Naive thymus-derived CD4-positive, alpha-beta T cell (primary cell): ENCODE data around the gene EMC8. TPM values are rescaled to one million over a fixed set of nuclear protein-coding genes. Genes with fewer than 3 reads are reported as not detected.

ENCODE experiments used
- ATAC-seq: fragments of 150-1000 bp; cut with Tn5 transposase; 2 replicates; pipeline ENCODE4 v1.10.0; 2021; ENCODE audit warnings: mild to moderate bottlenecking, moderate library complexity
- CTCF ChIA-PET: fragments of 350-600 bp; sonication (Branson Sonifier 250); formaldehyde crosslinking; loops from one replicate; lab custom pipeline; 2021; ENCODE audit warnings: antibody characterized with exemption; lab: Charles Lee
- POLR2A ChIA-PET: fragments of 350-600 bp; sonication (Branson Sonifier 250); formaldehyde crosslinking; loops from one replicate; lab custom pipeline; 2021; ENCODE audit warnings: antibody characterized with exemption, inconsistent platforms; lab: Charles Lee
- DNase-seq, 9 donors: peaks; one replicate each; pipeline versions ENCODE4 v3.0.0 to v3.0.0-alpha.2; 2020 to 2022; ENCODE audit warnings: mixed read lengths in 1 of 9
- H3K27ac ChIP-seq: one replicate; pipeline ENCODE4 v1.7.0; 2013; ENCODE audit warnings: mild to moderate bottlenecking, low read depth, low read length, moderate library complexity
- H3K27me3 ChIP-seq, 2 donors: one replicate each; pipeline ENCODE4 v1.7.0; 2013; ENCODE audit warnings: low read length in 2 of 2, mild to moderate bottlenecking in 2 of 2, moderate library complexity in 2 of 2; ENCODE audit not compliant: control insufficient read depth in 2 of 2, insufficient read depth in 2 of 2
- H3K36me3 ChIP-seq, 3 experiments: 1 replicate in 2 of 3; 2 replicates in 1 of 3; pipeline ENCODE4 v1.7.0; 2013; ENCODE audit warnings: low read length in 3 of 3, mild to moderate bottlenecking in 3 of 3, moderate library complexity in 1 of 3; ENCODE audit not compliant: insufficient read depth in 3 of 3, control insufficient read depth in 2 of 3
- H3K4me1 ChIP-seq, 2 donors: one replicate each; pipeline ENCODE4 v1.7.0; 2013; ENCODE audit warnings: low read length in 2 of 2, mild to moderate bottlenecking in 2 of 2, moderate library complexity in 1 of 2; ENCODE audit not compliant: control insufficient read depth in 2 of 2, insufficient read depth in 2 of 2
- H3K4me3 ChIP-seq: 2 replicates; pipeline ENCODE4 v1.7.0; 2013; ENCODE audit warnings: mild to moderate bottlenecking, low read length
- H3K9me3 ChIP-seq, 3 experiments: 1 replicate in 2 of 3; 2 replicates in 1 of 3; pipeline ENCODE4 v1.7.0; 2013; ENCODE audit warnings: low read length in 3 of 3; ENCODE audit not compliant: control insufficient read depth in 2 of 3
- H3K27ac Mint-ChIP-seq, 9 donors: one replicate each; pipeline ENCODE4 v1.8.0; 2020 to 2022; ENCODE audit warnings: mixed read lengths in 9 of 9, mild to moderate bottlenecking in 8 of 9, moderate library complexity in 5 of 9, inconsistent platforms in 2 of 9
- H3K27me3 Mint-ChIP-seq, 5 donors: one replicate each; pipeline ENCODE4 v1.8.0; 2021 to 2022; ENCODE audit warnings: mixed read lengths in 5 of 5, mild to moderate bottlenecking in 1 of 5
- H3K36me3 Mint-ChIP-seq, 5 donors: one replicate each; pipeline ENCODE4 v1.8.0; 2020 to 2022; ENCODE audit warnings: mixed read lengths in 5 of 5, mild to moderate bottlenecking in 3 of 5, inconsistent platforms in 1 of 5
- H3K4me1 Mint-ChIP-seq, 7 donors: one replicate each; pipeline ENCODE4 v1.8.0; 2020 to 2022; ENCODE audit warnings: mixed read lengths in 7 of 7, mild to moderate bottlenecking in 3 of 7, inconsistent platforms in 1 of 7
- H3K4me3 Mint-ChIP-seq, 10 donors: one replicate each; pipeline ENCODE4 v1.8.0; 2020 to 2022; ENCODE audit warnings: mild to moderate bottlenecking in 10 of 10, mixed read lengths in 10 of 10, moderate library complexity in 6 of 10, inconsistent platforms in 2 of 10
- H3K9me3 Mint-ChIP-seq, 11 donors: one replicate each; pipeline ENCODE4 v1.8.0; 2020 to 2022; ENCODE audit warnings: mixed read lengths in 11 of 11, mild to moderate bottlenecking in 4 of 11, inconsistent platforms in 1 of 11, moderate library complexity in 1 of 11
- intact Hi-C, 2 donors: fragments of 100-400 bp; cut with micrococcal nuclease; formaldehyde crosslinking; loops; one replicate each; pipeline ENCODE4 v1.15.1; 2023
- polyA plus RNA-seq, 2 donors: library from polyadenylated mRNA; unstranded; fragments of 300-500 nt; fragmentation: Illumina TruSeq; gene quantifications; one replicate each; pipeline ENCODE4 v1.2.3, GENCODE V29; 2021
- total RNA-seq, 6 experiments: library from RNA in 5 of 6; stranded (reverse) in 5 of 6; gene quantifications; 1 replicate in 5 of 6; 2 replicates in 1 of 6; pipeline ENCODE4 v1.2.3 and lab custom pipeline; 2021 to 2026

The EMC8 gene
- total and polyA plus RNA-seq, 7 experiments from 2014 or later, result 22.4 to 31.8 (median 26.1) TPM

- Mint-ChIP-seq H3K4me3 (no peak overlapping the region), H3K27ac (peak overlapping the region in 6 of 9 donors; percentile 2 to 60 (median 38)), H3K27me3 (no peaks in the 10 kb centered on the region), H3K36me3 (peaks cover 7 to 55% (median 19%) of the 10 kb centered on the region in 5 donors), H3K4me1 (peaks cover 0 to 12% (median 6%) of the 10 kb centered on the region in 7 donors), H3K9me3 (peaks cover 0 to 1% (median 0%) of the 10 kb centered on the region in 11 donors)
- Histone ChIP-seq H3K27ac (no peak overlapping the region), H3K27me3 (no peaks in the 10 kb centered on the region), H3K9me3 (no peaks in the 10 kb centered on the region), H3K36me3 (peaks cover 7 to 87% (median 16%) of the 10 kb centered on the region in 3 experiments), H3K4me1 (no peaks in the 10 kb centered on the region), H3K4me3 (no peak overlapping the region)
- DNase-seq (no peak), ATAC-seq (no peak)
- intact Hi-C loops, result no loop called here
- ChIA-PET POLR2A (no interaction called here), CTCF (interaction anchor here (0.6 kb wide), 1 partner anchor 39 kb away, joined by 3 read pairs; no protein-coding TSS in a partner anchor)
Measured at GRCh38 chr16:85782451-85782850, 16.9 kb downstream of the EMC8 start.

GRCh38 chr16:85781695-85782370 lies 17.5 kb downstream of the EMC8 start:
- no peaks in the 10 kb centered on the region for H3K4me1 ChIP-seq
- H3K4me1 Mint-ChIP-seq, result peaks cover 0 to 12% (median 6%) of the 10 kb centered on the region in 7 donors
- intact Hi-C loops, result no loop called here
- H3K27ac Mint-ChIP-seq, result peak overlapping the region in 4 of 9 donors; percentile 15 to 60 (median 49)
- peak overlapping the region in 1 of 10 donors; percentile 5 for H3K4me3 Mint-ChIP-seq
- no peak overlapping the region for H3K27ac ChIP-seq
- no peaks in the 10 kb centered on the region for H3K27me3 ChIP-seq
- ChIA-PET POLR2A (no interaction called here), CTCF (no interaction called here)
- no peaks in the 10 kb centered on the region for H3K27me3 Mint-ChIP-seq
- ATAC-seq (no peak), DNase-seq (no peak)
- H3K4me3 ChIP-seq, result no peak overlapping the region
- peaks cover 7 to 54% (median 19%) of the 10 kb centered on the region in 5 donors for H3K36me3 Mint-ChIP-seq
- no peaks in the 10 kb centered on the region for H3K9me3 ChIP-seq
- H3K36me3 ChIP-seq, result peaks cover 7 to 84% (median 10%) of the 10 kb centered on the region in 3 experiments
- peaks cover 0 to 1% (median 0%) of the 10 kb centered on the region in 11 donors for H3K9me3 Mint-ChIP-seq

- ATAC-seq, result no peak
- Histone ChIP-seq H3K36me3 (peaks cover 7 to 77% (median 9%) of the 10 kb centered on the region in 3 experiments), H3K4me1 (no peaks in the 10 kb centered on the region), H3K4me3 (no peak overlapping the region), H3K27ac (no peak overlapping the region), H3K9me3 (no peaks in the 10 kb centered on the region), H3K27me3 (no peaks in the 10 kb centered on the region)
- DNase-seq, result no peak
- Mint-ChIP-seq H3K27me3 (no peaks in the 10 kb centered on the region), H3K9me3 (peaks cover 0 to 1% (median 0%) of the 10 kb centered on the region in 11 donors), H3K36me3 (peaks cover 7 to 55% (median 19%) of the 10 kb centered on the region in 5 donors), H3K4me3 (no peak overlapping the region), H3K4me1 (peaks cover 0 to 8% (median 4%) of the 10 kb centered on the region in 7 donors), H3K27ac (no peak overlapping the region)
- CTCF ChIA-PET, result no interaction called here
- intact Hi-C loops, result no loop called here
- POLR2A ChIA-PET, result no interaction called here
Measured at GRCh38 chr16:85781156-85781555, 18.2 kb downstream of the EMC8 start.

GRCh38 chr16:85780281-85780680 lies 19.1 kb downstream of the EMC8 start:
- Histone ChIP-seq H3K27me3 (no peaks in the 10 kb centered on the region), H3K4me3 (no peak overlapping the region), H3K36me3 (peaks cover 7 to 73% (median 9%) of the 10 kb centered on the region in 3 experiments), H3K9me3 (no peaks in the 10 kb centered on the region), H3K4me1 (no peaks in the 10 kb centered on the region), H3K27ac (no peak overlapping the region)
- ATAC-seq, result no peak
- H3K9me3 Mint-ChIP-seq, result peaks cover 0 to 1% (median 0%) of the 10 kb centered on the region in 11 donors
- H3K4me3 Mint-ChIP-seq, result no peak overlapping the region
- peaks cover 7 to 51% (median 17%) of the 10 kb centered on the region in 5 donors for H3K36me3 Mint-ChIP-seq
- peaks cover 0 to 4% (median 0%) of the 10 kb centered on the region in 7 donors for H3K4me1 Mint-ChIP-seq
- DNase-seq, result no peak
- no peaks in the 10 kb centered on the region for H3K27me3 Mint-ChIP-seq
- CTCF ChIA-PET, result no interaction called here
- H3K27ac Mint-ChIP-seq, result no peak overlapping the region
- POLR2A ChIA-PET, result no interaction called here
- intact Hi-C loops, result no loop called here

GRCh38 chr16:85778873-85779272 lies 20.5 kb downstream of the EMC8 start:
- H3K4me3 Mint-ChIP-seq, result no peak overlapping the region
- ATAC-seq (peak; percentile 50), DNase-seq (no peak)
- H3K27ac Mint-ChIP-seq, result peak overlapping the region in 2 of 9 donors; percentile 36 to 67
- H3K4me3 ChIP-seq, result no peak overlapping the region
- H3K36me3 ChIP-seq, result peaks cover 7 to 69% (median 9%) of the 10 kb centered on the region in 3 experiments
- H3K27ac ChIP-seq, result no peak overlapping the region
- peaks cover 7 to 48% (median 17%) of the 10 kb centered on the region in 5 donors for H3K36me3 Mint-ChIP-seq
- H3K4me1 Mint-ChIP-seq, result peaks cover 0 to 4% (median 0%) of the 10 kb centered on the region in 7 donors
- POLR2A ChIA-PET, result no interaction called here
- no peaks in the 10 kb centered on the region for H3K4me1 ChIP-seq
- H3K27me3 ChIP-seq, result no peaks in the 10 kb centered on the region
- CTCF ChIA-PET, result no interaction called here
- H3K9me3 ChIP-seq, result no peaks in the 10 kb centered on the region
- H3K9me3 Mint-ChIP-seq, result peaks cover 0 to 1% (median 0%) of the 10 kb centered on the region in 11 donors
- intact Hi-C loops, result no loop called here
- H3K27me3 Mint-ChIP-seq, result no peaks in the 10 kb centered on the region

GRCh38 chr16:85777583-85778310 lies 21.6 kb downstream of the EMC8 start:
- Histone ChIP-seq H3K4me3 (no peak overlapping the region), H3K9me3 (no peaks in the 10 kb centered on the region), H3K36me3 (peaks cover 7 to 59% (median 9%) of the 10 kb centered on the region in 3 experiments), H3K4me1 (no peaks in the 10 kb centered on the region), H3K27ac (no peak overlapping the region), H3K27me3 (no peaks in the 10 kb centered on the region)
- DNase-seq, result no peak
- intact Hi-C loops, result no loop called here
- POLR2A ChIA-PET, result interaction anchor here (0.6 to 0.9 kb wide), 2 partner anchors 10 to 1604 kb away, joined by 3 to 5 read pairs; no protein-coding TSS in a partner anchor
- H3K9me3 Mint-ChIP-seq, result peaks cover 0 to under 1% (median 0%) of the 10 kb centered on the region in 11 donors
- H3K27ac Mint-ChIP-seq, result peak overlapping the region in 2 of 9 donors; percentile 15 to 25
- CTCF ChIA-PET, result interaction anchor here (0.7 kb wide), 1 partner anchor 24 kb away, joined by 4 read pairs; no protein-coding TSS in a partner anchor
- peaks cover 7 to 48% (median 17%) of the 10 kb centered on the region in 5 donors for H3K36me3 Mint-ChIP-seq
- no peaks in the 10 kb centered on the region for H3K27me3 Mint-ChIP-seq
- peaks cover 0 to 4% (median 0%) of the 10 kb centered on the region in 7 donors for H3K4me1 Mint-ChIP-seq
- no peak for ATAC-seq
- no peak overlapping the region for H3K4me3 Mint-ChIP-seq
